ENCODE data around the gene FMN2. TPM values are rescaled to one million over a fixed set of nuclear protein-coding genes. Genes with fewer than 3 reads are reported as not detected.

Gene FMN2
- total and polyA plus RNA-seq, 2 donors (not counting 1 experiment from before 2014, with no cell fraction given): 8.0 to 13.7 TPM

- DNase-seq (ENCODE audit: low read depth in 2 of 2): no peak
- Histone ChIP-seq H2AFZ (ENCODE audit: low read length) (no peak overlapping the region), H3K27ac (ENCODE audit: insufficient read depth, low read length) (no peak overlapping the region), H3K27me3 (ENCODE audit: control insufficient read depth, insufficient read depth, low read length) (no peaks in the 10 kb centered on the region), H3K36me3 (ENCODE audit: control insufficient read depth, insufficient read depth, low read length) (no peaks in the 10 kb centered on the region), H3K4me2 (ENCODE audit: extremely low read depth, insufficient read depth, low read length) (no peak overlapping the region), H3K9ac (ENCODE audit: insufficient read depth, low read length) (no peak overlapping the region), H4K20me1 (ENCODE audit: control insufficient read depth, extremely low read depth, insufficient read depth, low read length) (no peaks in the 10 kb centered on the region), H3K4me3 (replicated peaks in 1 of 4; ENCODE audit: control extremely low read depth in 1 of 4, insufficient read depth in 1 of 4, low read depth in 3 of 4, low read length in 4 of 4) (no peak overlapping the region), H3K79me2 (ENCODE audit: control insufficient read depth, insufficient read depth, low read length) (no peaks in the 10 kb centered on the region), H3K4me1 (ENCODE audit: control insufficient read depth, extremely low read depth, insufficient read depth, low read length) (no peaks in the 10 kb centered on the region), H3K9me3 (ENCODE audit: control insufficient read depth, insufficient read depth, low read depth, low read length) (no peaks in the 10 kb centered on the region)
- TF ChIP-seq EZH2 (IDR thresholded peaks at IDR 0.05; ENCODE audit: low read length, missing control alignments) (no peak), CTCF (conservative IDR thresholded peaks at IDR 0.05 in 1 of 2, IDR thresholded peaks at IDR 0.05 in 1 of 2; ENCODE audit: low read depth in 1 of 2, low read length in 2 of 2) (no peak)
Observed at GRCh38 chr1:240466509-240466908, 374.8 kb downstream of the FMN2 start.

- Histone ChIP-seq H4K20me1 (ENCODE audit: control insufficient read depth, extremely low read depth, insufficient read depth, low read length) (no peaks in the 10 kb centered on the region), H2AFZ (ENCODE audit: low read length) (no peak overlapping the region), H3K4me2 (ENCODE audit: extremely low read depth, insufficient read depth, low read length) (no peak overlapping the region), H3K4me3 (replicated peaks in 1 of 4; ENCODE audit: control extremely low read depth in 1 of 4, insufficient read depth in 1 of 4, low read depth in 3 of 4, low read length in 4 of 4) (no peak overlapping the region), H3K27me3 (ENCODE audit: control insufficient read depth, insufficient read depth, low read length) (no peaks in the 10 kb centered on the region), H3K9ac (ENCODE audit: insufficient read depth, low read length) (no peak overlapping the region), H3K27ac (ENCODE audit: insufficient read depth, low read length) (no peak overlapping the region), H3K4me1 (ENCODE audit: control insufficient read depth, extremely low read depth, insufficient read depth, low read length) (no peaks in the 10 kb centered on the region), H3K79me2 (ENCODE audit: control insufficient read depth, insufficient read depth, low read length) (no peaks in the 10 kb centered on the region), H3K9me3 (ENCODE audit: control insufficient read depth, insufficient read depth, low read depth, low read length) (no peaks in the 10 kb centered on the region), H3K36me3 (ENCODE audit: control insufficient read depth, insufficient read depth, low read length) (no peaks in the 10 kb centered on the region)
- no peak for TF ChIP-seq CTCF (conservative IDR thresholded peaks at IDR 0.05 in 1 of 2, IDR thresholded peaks at IDR 0.05 in 1 of 2; ENCODE audit: low read depth in 1 of 2, low read length in 2 of 2)
- TF ChIP-seq EZH2 (IDR thresholded peaks at IDR 0.05; ENCODE audit: low read length, missing control alignments): no peak
- no peak for DNase-seq (ENCODE audit: low read depth in 2 of 2)
Observed at GRCh38 chr1:240467895-240468294, 376.2 kb downstream of the FMN2 start.

- peak in 1 of 2 donors; percentile 53 for DNase-seq (ENCODE audit: low read depth in 2 of 2)
- H3K36me3 ChIP-seq (ENCODE audit: control insufficient read depth, insufficient read depth, low read length): no peaks in the 10 kb centered on the region
- no peak overlapping the region for H3K4me3 ChIP-seq (replicated peaks in 1 of 4; ENCODE audit: control extremely low read depth in 1 of 4, insufficient read depth in 1 of 4, low read depth in 3 of 4, low read length in 4 of 4)
- H2AFZ ChIP-seq (ENCODE audit: low read length): peak overlapping the region; percentile 46
- H3K4me2 ChIP-seq (ENCODE audit: extremely low read depth, insufficient read depth, low read length): peak overlapping the region; percentile 47
- no peak for TF ChIP-seq EZH2 (IDR thresholded peaks at IDR 0.05; ENCODE audit: low read length, missing control alignments)
- no peak for TF ChIP-seq CTCF (conservative IDR thresholded peaks at IDR 0.05 in 1 of 2, IDR thresholded peaks at IDR 0.05 in 1 of 2; ENCODE audit: low read depth in 1 of 2, low read length in 2 of 2)
- no peak overlapping the region for H3K9ac ChIP-seq (ENCODE audit: insufficient read depth, low read length)
- no peaks in the 10 kb centered on the region for H3K27me3 ChIP-seq (ENCODE audit: control insufficient read depth, insufficient read depth, low read length)
- no peak overlapping the region for H3K27ac ChIP-seq (ENCODE audit: insufficient read depth, low read length)
- H4K20me1 ChIP-seq (ENCODE audit: control insufficient read depth, extremely low read depth, insufficient read depth, low read length): no peaks in the 10 kb centered on the region
- no peaks in the 10 kb centered on the region for H3K79me2 ChIP-seq (ENCODE audit: control insufficient read depth, insufficient read depth, low read length)
- no peaks in the 10 kb centered on the region for H3K9me3 ChIP-seq (ENCODE audit: control insufficient read depth, insufficient read depth, low read depth, low read length)
- no peaks in the 10 kb centered on the region for H3K4me1 ChIP-seq (ENCODE audit: control insufficient read depth, extremely low read depth, insufficient read depth, low read length)
Observed at GRCh38 chr1:240468656-240469055, 377.0 kb downstream of the FMN2 start.
